Endothelial cell of umbilical vein (primary cell): Measurements from ENCODE around the gene ADORA2B. TPM values are rescaled to one million over a fixed set of nuclear protein-coding genes. Genes with fewer than 3 reads are reported as not detected.

Experiments
- BruUV-seq: library from RNA; stranded (reverse); fragments of 400-500 nt; replicated peaks from 2 replicates; lab custom pipeline; 2021; lab: Mats Ljungman, UMichigan
- CTCF ChIA-PET: fragments of 300-600, 350-600 bp; sonication (Branson Sonifier 250); formaldehyde crosslinking; loops from one replicate; lab custom pipeline; 2021; ENCODE audit warnings: antibody characterized with exemption, inconsistent platforms; lab: Charles Lee
- POLR2A ChIA-PET: fragments of 300-600, 350-600 bp; sonication (Branson Sonifier 250); formaldehyde crosslinking; loops from one replicate; lab custom pipeline; 2021; ENCODE audit warnings: antibody characterized with exemption, inconsistent platforms; lab: Charles Lee
- DNase-seq: peaks from one replicate; pipeline ENCODE4 v3.0.0-alpha.2; 2011; ENCODE audit warnings: low read depth, low spot score
- FAIRE-seq: peaks from 2 replicates; lab custom pipeline; 2011; peaks lifted over from hg19 to GRCh38; lab: Jason Lieb, UNC
- H2AFZ ChIP-seq: 2 replicates; pipeline ENCODE4 v1.6.0; 2012; ENCODE audit warnings: low read depth, low read length, control low read depth, inconsistent platforms
- H3K27ac ChIP-seq: 2 replicates; pipeline ENCODE4 v1.5.1; 2011; ENCODE audit warnings: low read depth, mild to moderate bottlenecking, control low read depth, low read length, moderate library complexity; ENCODE audit not compliant: insufficient read depth
- H3K27me3 ChIP-seq, 2 experiments: 2 replicates each; pipeline versions ENCODE4 v1.6.0 to v1.6.1; 2011; ENCODE audit warnings: low read length in 2 of 2, mixed read lengths in 1 of 2; ENCODE audit not compliant: control insufficient read depth in 2 of 2, insufficient read depth in 2 of 2
- H3K36me3 ChIP-seq, 2 experiments: 2 replicates in 1 of 2; 3 replicates in 1 of 2; pipeline ENCODE4 v1.5.1; 2011; ENCODE audit warnings: low read length in 2 of 2, mild to moderate bottlenecking in 1 of 2, moderate library complexity in 1 of 2; ENCODE audit not compliant: control insufficient read depth in 2 of 2, insufficient read depth in 2 of 2; ENCODE audit errors: extremely low read depth in 1 of 2
- H3K4me1 ChIP-seq: 3 replicates; pipeline ENCODE4 v1.5.1; 2011; ENCODE audit warnings: mild to moderate bottlenecking, low read length; ENCODE audit not compliant: control insufficient read depth, insufficient read depth; ENCODE audit errors: extremely low read depth
- H3K4me2 ChIP-seq: 2 replicates; pipeline ENCODE4 v1.6.1; 2011; ENCODE audit warnings: low read length, control low read depth, mixed read lengths; ENCODE audit not compliant: insufficient read depth
- H3K4me3 ChIP-seq, 3 experiments: fragments of 200-600 bp in 1 of 3; sonication (generic), shearing (Covaris generic) in 1 of 3; replicated peaks in 1 of 3; 2 replicates each; pipeline ENCODE4 v1.5.1; 2011 to 2016; ENCODE audit warnings: control low read depth in 3 of 3, low read length in 3 of 3, mild to moderate bottlenecking in 2 of 3, inconsistent platforms in 1 of 3, low read depth in 1 of 3, moderate library complexity in 1 of 3; ENCODE audit not compliant: insufficient read depth in 1 of 3
- H3K79me2 ChIP-seq: 2 replicates; pipeline ENCODE4 v1.6.0; 2012; ENCODE audit warnings: low read length, inconsistent platforms; ENCODE audit not compliant: control insufficient read depth, insufficient read depth
- H3K9ac ChIP-seq: replicated peaks from 2 replicates; pipeline ENCODE3; 2011; ENCODE audit warnings: low read length, control low read depth; ENCODE audit not compliant: insufficient read depth; ENCODE audit errors: extremely low read depth
- H3K9me1 ChIP-seq: replicated peaks from 3 replicates; pipeline ENCODE4 v1.6.0; 2011; ENCODE audit warnings: mild to moderate bottlenecking, low read length; ENCODE audit not compliant: control insufficient read depth, insufficient read depth; ENCODE audit errors: extremely low read depth
- H3K9me3 ChIP-seq: replicated peaks from 2 replicates; pipeline ENCODE4 v1.5.1; 2012; ENCODE audit warnings: low read length, inconsistent platforms; ENCODE audit not compliant: control insufficient read depth, insufficient read depth
- H4K20me1 ChIP-seq: replicated peaks from 2 replicates; pipeline ENCODE3; 2011; ENCODE audit warnings: mild to moderate bottlenecking, low read length; ENCODE audit not compliant: control insufficient read depth, insufficient read depth; ENCODE audit errors: extremely low read depth
- CTCF ChIP-seq, 2 donors: IDR thresholded peaks; 1 replicate in 1 of 2; 2 replicates in 1 of 2; pipeline ENCODE4 v1.5.1; 2011; ENCODE audit warnings: low read length in 2 of 2, mild to moderate bottlenecking in 2 of 2, moderate library complexity in 2 of 2, control low read depth in 1 of 2, inconsistent platforms in 1 of 2, low read depth in 1 of 2; ENCODE audit not compliant: insufficient read depth in 1 of 2; ENCODE audit errors: extremely low read depth in 1 of 2
- EZH2 ChIP-seq: IDR thresholded peaks from 2 replicates; pipeline ENCODE4 v1.6.1; 2012; ENCODE audit warnings: borderline replicate concordance, low read depth, mild to moderate bottlenecking, moderate library complexity, low read length, inconsistent platforms; ENCODE audit not compliant: severe bottlenecking
- FOS ChIP-seq: IDR thresholded peaks from 2 replicates; pipeline ENCODE4 v1.6.1; 2011; ENCODE audit warnings: mild to moderate bottlenecking, low read length, moderate library complexity, borderline replicate concordance; ENCODE audit not compliant: insufficient read depth
- GATA2 ChIP-seq: IDR thresholded peaks from 2 replicates; pipeline ENCODE4 v1.7.0; 2011; ENCODE audit warnings: low read depth, mild to moderate bottlenecking, moderate library complexity, mixed read lengths, low read length; ENCODE audit not compliant: insufficient read length, insufficient read depth
- JUN ChIP-seq: IDR thresholded peaks from 2 replicates; pipeline ENCODE4 v1.6.1; 2011; ENCODE audit warnings: borderline replicate concordance, low read depth; ENCODE audit not compliant: insufficient read length, insufficient read depth
- MAX ChIP-seq: IDR thresholded peaks from 2 replicates; pipeline ENCODE4 v1.6.1; 2011; ENCODE audit not compliant: insufficient read depth, insufficient read length
- MYC ChIP-seq: IDR thresholded peaks from one replicate; pipeline ENCODE4 v1.6.1; 2011; ENCODE audit warnings: mild to moderate bottlenecking, low read depth, low read length
- POLR2A ChIP-seq: IDR thresholded peaks from 2 replicates; pipeline ENCODE4 v1.6.1; 2012; ENCODE audit warnings: low read depth, mild to moderate bottlenecking, control low read depth, low read length
- POLR2AphosphoS5 ChIP-seq: IDR thresholded peaks from 2 replicates; pipeline ENCODE4 v1.6.1; 2012; ENCODE audit warnings: low read depth, mild to moderate bottlenecking, control low read depth, low read length, moderate library complexity; ENCODE audit not compliant: insufficient read depth
- dilution Hi-C: fragments of 300-500 bp; cut with MboI; formaldehyde crosslinking; loops from one replicate; pipeline ENCODE4 v1.15.0; 2019; ENCODE audit warnings: low sequenced_read_pairs; ENCODE audit not compliant: extremely low pct_ligation_motif_present
- intact Hi-C: fragments of 100-400 bp; cut with micrococcal nuclease; formaldehyde crosslinking; loops from one replicate; pipeline ENCODE4 v1.10.0; 2022
- polyA plus RNA-seq, 4 experiments: library from polyadenylated mRNA; depleted of rRNA in 3 of 4; stranded (reverse) in 3 of 4; unstranded in 1 of 4; fragments of >200 nt; gene quantifications; 2 replicates each; pipeline versions ENCODE4 v1.2.1 to v1.2.3, GENCODE V29; 2011 to 2012; ENCODE audit warnings: missing spikeins in 1 of 4
- total RNA-seq: library from RNA; stranded (reverse); gene quantifications from 2 replicates; pipeline ENCODE4 v1.2.3, GENCODE V29; 2021

The ADORA2B gene
- total and polyA plus RNA-seq, 2 donors (not counting 3 experiments of a cell fraction or from before 2014, with no cell fraction given): 8.8 to 9.8 TPM

- H3K27me3 ChIP-seq: peaks cover 0 to 11% of the 10 kb centered on the region in 2 experiments
- no peaks in the 10 kb centered on the region for H3K36me3 ChIP-seq
- no peak overlapping the region for H3K4me3 ChIP-seq
- no peak overlapping the region for H3K27ac ChIP-seq
- H3K9ac ChIP-seq: no peak overlapping the region
- CTCF ChIA-PET: no interaction called here
- H3K9me1 ChIP-seq: no peaks in the 10 kb centered on the region
- no TSS peak for BruUV-seq
- TF ChIP-seq MYC: no peak
- no peak for TF ChIP-seq EZH2
- TF ChIP-seq GATA2: no peak
- TF ChIP-seq JUN: no peak
- no peak for TF ChIP-seq POLR2AphosphoS5
- TF ChIP-seq FOS: no peak
- no peak for TF ChIP-seq POLR2A
- H3K9me3 ChIP-seq: no peaks in the 10 kb centered on the region
- H3K4me2 ChIP-seq: no peak overlapping the region
- POLR2A ChIA-PET: no interaction called here
- H4K20me1 ChIP-seq: no peaks in the 10 kb centered on the region
- FAIRE-seq (no peak), DNase-seq (no peak)
- H2AFZ ChIP-seq: no peak overlapping the region
- dilution Hi-C loops (no loop called here), intact Hi-C loops (no loop called here)
- no peaks in the 10 kb centered on the region for H3K4me1 ChIP-seq
- no peaks in the 10 kb centered on the region for H3K79me2 ChIP-seq
These were observed 37.6 kb upstream of the ADORA2B start for GRCh38 chr17:15907290-15907689.

- Histone ChIP-seq H3K4me2 (no peak overlapping the region), H3K9me1 (no peaks in the 10 kb centered on the region), H3K36me3 (no peaks in the 10 kb centered on the region), H3K27me3 (peaks cover 0 to 10% of the 10 kb centered on the region in 2 experiments), H2AFZ (no peak overlapping the region), H3K9me3 (no peaks in the 10 kb centered on the region), H3K27ac (no peak overlapping the region), H3K9ac (no peak overlapping the region), H3K4me3 (no peak overlapping the region), H3K4me1 (no peaks in the 10 kb centered on the region), H4K20me1 (no peaks in the 10 kb centered on the region), H3K79me2 (no peaks in the 10 kb centered on the region)
- intact Hi-C loops: no loop called here
- no peak for TF ChIP-seq JUN
- no peak for TF ChIP-seq EZH2
- TF ChIP-seq CTCF (IDR thresholded peaks at IDR 0.05; ENCODE audit: extremely low read depth in 1 of 2, insufficient read depth in 1 of 2, low read depth in 1 of 2, low read length in 2 of 2): no peak
- TF ChIP-seq POLR2AphosphoS5: no peak
- TF ChIP-seq GATA2: no peak
- no peak for TF ChIP-seq FOS
- no peak for TF ChIP-seq POLR2A
- TF ChIP-seq MYC: no peak
- TF ChIP-seq MAX: no peak
- DNase-seq (no peak), FAIRE-seq (no peak)
- BruUV-seq: no TSS peak
- dilution Hi-C loops: no loop called here
- ChIA-PET CTCF (no interaction called here), POLR2A (no interaction called here)
These were observed 36.6 kb upstream of the ADORA2B start for GRCh38 chr17:15908378-15908777.
